ENCODE data around the gene CPO.

DNA sequence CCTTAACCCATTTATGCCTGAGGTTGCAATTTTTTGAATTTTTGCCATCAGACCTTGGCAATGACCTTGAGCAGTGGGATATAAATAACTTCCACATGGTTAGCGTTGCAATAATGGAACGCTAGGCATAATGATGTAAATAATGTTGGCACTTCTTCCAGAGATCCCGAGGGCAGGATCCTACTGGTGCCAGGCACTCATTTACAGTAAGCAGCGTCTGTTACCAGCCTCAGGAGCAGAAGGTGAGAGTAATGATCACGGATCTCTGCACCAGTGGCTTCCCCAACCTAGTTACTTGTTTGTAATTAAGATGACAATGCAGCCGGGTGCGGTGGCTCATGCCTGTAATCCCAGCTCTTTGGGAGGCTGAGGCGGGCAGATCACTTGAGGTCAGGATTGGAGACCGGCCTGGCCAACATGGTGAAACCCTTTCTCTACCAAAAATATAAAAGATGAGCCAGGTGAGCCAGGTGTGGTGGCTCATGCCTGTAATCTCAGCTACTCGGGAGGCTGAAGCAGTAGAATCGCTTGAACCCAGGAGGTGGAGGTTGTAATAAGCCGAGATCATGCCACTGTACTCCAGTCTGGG is 41.9 kb downstream of the CPO start:
- TF ChIP-seq, protein P1, sequence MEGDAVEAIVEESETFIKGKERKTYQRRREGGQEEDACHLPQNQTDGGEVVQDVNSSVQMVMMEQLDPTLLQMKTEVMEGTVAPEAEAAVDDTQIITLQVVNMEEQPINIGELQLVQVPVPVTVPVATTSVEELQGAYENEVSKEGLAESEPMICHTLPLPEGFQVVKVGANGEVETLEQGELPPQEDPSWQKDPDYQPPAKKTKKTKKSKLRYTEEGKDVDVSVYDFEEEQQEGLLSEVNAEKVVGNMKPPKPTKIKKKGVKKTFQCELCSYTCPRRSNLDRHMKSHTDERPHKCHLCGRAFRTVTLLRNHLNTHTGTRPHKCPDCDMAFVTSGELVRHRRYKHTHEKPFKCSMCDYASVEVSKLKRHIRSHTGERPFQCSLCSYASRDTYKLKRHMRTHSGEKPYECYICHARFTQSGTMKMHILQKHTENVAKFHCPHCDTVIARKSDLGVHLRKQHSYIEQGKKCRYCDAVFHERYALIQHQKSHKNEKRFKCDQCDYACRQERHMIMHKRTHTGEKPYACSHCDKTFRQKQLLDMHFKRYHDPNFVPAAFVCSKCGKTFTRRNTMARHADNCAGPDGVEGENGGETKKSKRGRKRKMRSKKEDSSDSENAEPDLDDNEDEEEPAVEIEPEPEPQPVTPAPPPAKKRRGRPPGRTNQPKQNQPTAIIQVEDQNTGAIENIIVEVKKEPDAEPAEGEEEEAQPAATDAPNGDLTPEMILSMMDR (IDR thresholded peaks at IDR 0.05): no peak
- TF ChIP-seq POLR2A (IDR thresholded peaks at IDR 0.05): no peak
